NOMO-1 treated with dmso at 0.1 percent for 144 hours (cell line): ENCODE measurements around the gene DOC2A.
"Not testable (repeated sequence)": the region's sequence is repeated elsewhere in the genome, so short reads cannot be mapped to it uniquely, and the experiment has no call there.

Source experiments
- DNase-seq: peaks from one replicate; lab custom pipeline; 2025; ENCODE audit not compliant: unreplicated experiment; lab: John Stamatoyannopoulos, UW

DOC2A gene

GRCh38 chr16:30027588-30028437 lies 17.0 kb upstream of the DOC2A start:
- DNase-seq = no peak

GRCh38 chr16:30026449-30026848 lies 15.6 kb upstream of the DOC2A start:
- no peak for DNase-seq

GRCh38 chr16:30025574-30025973 lies 14.7 kb upstream of the DOC2A start:
- DNase-seq = no peak

- no peak for DNase-seq
Measured at GRCh38 chr16:30025156-30025555, 14.3 kb upstream of the DOC2A start.

GRCh38 chr16:30024451-30024850 lies 13.6 kb upstream of the DOC2A start:
- DNase-seq = no peak

GRCh38 chr16:30023586-30023985 lies 12.8 kb upstream of the DOC2A start:
- DNase-seq = no peak

GRCh38 chr16:30022887-30023286 lies 12.1 kb upstream of the DOC2A start, which contains the start of gene C16orf92:
C16orf92 (plus strand) TSS chr16:30023198; CDS start chr16:30023341, 143 bp downstream.
- no peak for DNase-seq

GRCh38 chr16:30018731-30019158 lies 7.9 kb upstream of the DOC2A start:
- DNase-seq = no peak

- DNase-seq = not testable (repeated sequence)
Measured at GRCh38 chr16:30017937-30018336, 7.1 kb upstream of the DOC2A start.

- no peak for DNase-seq
Measured at GRCh38 chr16:30017277-30017656, 6.4 kb upstream of the DOC2A start.

GRCh38 chr16:30016555-30017276 lies 5.9 kb upstream of the DOC2A start:
- DNase-seq = no peak

- DNase-seq = not testable (repeated sequence)
Measured at GRCh38 chr16:30015450-30015849, 4.6 kb upstream of the DOC2A start.

GRCh38 chr16:30012598-30012997 lies 1.8 kb upstream of the DOC2A start:
- not testable (repeated sequence) for DNase-seq

- DNase-seq = no peak
Measured at GRCh38 chr16:30011714-30012504, 1.1 kb upstream of the DOC2A start.

GRCh38 chr16:30009990-30010843 lies 610 bp downstream of the DOC2A start:
- no peak for DNase-seq

GRCh38 chr16:30009085-30009862 lies 1.6 kb downstream of the DOC2A start:
- no peak for DNase-seq

GRCh38 chr16:30007378-30007895 lies 3.4 kb downstream of the DOC2A start:
- DNase-seq = no peak

- DNase-seq = no peak
Measured at GRCh38 chr16:30006659-30007377, 4.0 kb downstream of the DOC2A start.

GRCh38 chr16:30006095-30006473 lies 4.7 kb downstream of the DOC2A start:
- no peak for DNase-seq
